Activated CD4-positive, CD25-positive, alpha-beta regulatory T cell treated with anti-CD3 and anti-CD28 coated beads, Interleukin-2, amount 50 U/mL, for 24 hours (primary cell): ENCODE results near the gene DDX52.
"Not testable (repeated sequence)": the region's sequence is repeated elsewhere in the genome, so short reads cannot be mapped to it uniquely, and the experiment has no call there.

ENCODE experiments used
- ATAC-seq, 2 donors: fragments of 150-1000 bp; cut with Tn5 transposase; one replicate each; pipeline ENCODE4 v1.10.0; 2021; ENCODE audit warnings: mild to moderate bottlenecking in 1 of 2, moderate library complexity in 1 of 2

DDX52 gene

GRCh38 chr17:37650419-37651003, 7.3 kb upstream of the DDX52 start:
- no peak for ATAC-seq

DNA sequence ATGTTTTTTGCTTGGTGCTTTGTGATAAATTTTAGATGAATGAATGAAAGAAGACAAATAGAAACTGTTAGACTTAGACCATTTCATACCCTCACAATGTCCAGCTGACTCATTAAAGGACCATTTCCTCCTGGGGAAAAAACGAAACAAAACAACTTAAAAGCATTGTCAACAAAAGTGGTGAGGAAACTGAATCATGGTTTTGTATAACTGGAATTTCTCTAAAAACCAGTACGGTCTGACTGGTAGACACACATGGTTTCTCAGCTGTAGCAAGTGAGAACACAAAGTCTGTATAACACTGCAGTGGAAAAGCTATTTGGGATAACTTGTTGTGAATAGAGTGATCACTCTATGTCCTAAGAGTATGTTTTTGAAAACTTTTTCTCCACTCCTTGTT, 5.3 kb upstream of the DDX52 start:
- ATAC-seq: no peak

DNA sequence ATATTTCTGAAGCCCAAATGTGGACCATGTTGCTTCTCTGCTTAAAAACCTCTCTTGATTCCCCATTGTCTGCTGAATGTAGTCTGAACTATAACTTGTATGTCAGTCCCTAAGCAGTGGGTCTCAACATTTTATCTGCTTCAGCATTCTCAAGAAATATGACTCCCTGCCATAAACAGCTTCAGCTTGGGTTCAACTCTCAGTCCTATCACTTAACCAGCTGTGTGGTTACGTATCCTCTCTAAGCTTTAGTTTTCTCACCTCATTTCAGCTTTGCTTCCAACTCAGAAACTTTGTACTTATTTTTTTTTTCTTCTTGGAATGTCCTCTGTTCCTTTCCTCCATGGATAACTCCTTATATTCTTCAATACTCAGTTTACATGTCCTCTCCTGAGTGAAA, 4.6 kb upstream of the DDX52 start:
- no peak for ATAC-seq

DNA sequence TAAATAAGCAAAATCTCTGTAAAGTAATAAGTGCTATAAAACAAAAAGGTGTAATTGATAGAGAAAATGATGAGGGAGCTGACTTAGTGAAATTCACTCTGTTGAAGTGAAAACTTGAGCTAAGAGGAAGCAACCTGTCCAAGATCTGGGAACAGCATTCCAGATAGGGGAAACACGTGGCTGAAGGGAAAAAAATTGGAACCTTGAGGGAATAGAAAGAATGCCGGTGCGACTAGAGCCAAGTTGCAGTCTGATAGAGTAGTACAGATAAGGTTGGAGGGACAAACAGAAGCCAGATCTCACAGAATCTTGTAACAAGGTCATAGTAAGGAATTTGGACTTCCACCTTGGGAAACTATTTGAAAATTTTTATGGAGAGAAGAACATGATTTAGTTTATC, 623 bp upstream of the DDX52 start:
- ATAC-seq: no peak

GRCh38 chr17:37642681-37643080, 565 bp downstream of the DDX52 start:
- ATAC-seq: peak; percentile 24 to 51

DNA sequence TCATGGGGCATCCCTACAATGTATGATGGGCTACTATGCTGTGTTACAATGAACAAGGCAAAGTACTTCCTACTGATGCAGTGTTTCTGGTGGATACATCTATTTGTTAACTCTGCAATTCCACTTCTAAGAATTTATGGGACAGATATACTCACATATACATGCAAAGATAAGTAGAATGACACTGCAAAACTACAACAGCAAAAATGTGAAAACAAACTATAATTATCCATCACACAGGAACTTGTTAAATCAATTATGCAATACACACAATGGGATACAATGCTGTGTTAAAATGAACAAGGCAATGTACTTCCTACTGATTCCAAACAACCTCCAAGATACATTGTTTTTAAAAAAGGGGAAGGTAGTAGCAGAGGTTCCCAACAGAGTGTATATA, 3.2 kb downstream of the DDX52 start:
- ATAC-seq: no peak

GRCh38 chr17:37637956-37638355, 5.3 kb downstream of the DDX52 start:
- no peak for ATAC-seq

- ATAC-seq: not testable (repeated sequence)
Observed at GRCh38 chr17:37616430-37616829, 26.8 kb downstream of the DDX52 start.

DNA sequence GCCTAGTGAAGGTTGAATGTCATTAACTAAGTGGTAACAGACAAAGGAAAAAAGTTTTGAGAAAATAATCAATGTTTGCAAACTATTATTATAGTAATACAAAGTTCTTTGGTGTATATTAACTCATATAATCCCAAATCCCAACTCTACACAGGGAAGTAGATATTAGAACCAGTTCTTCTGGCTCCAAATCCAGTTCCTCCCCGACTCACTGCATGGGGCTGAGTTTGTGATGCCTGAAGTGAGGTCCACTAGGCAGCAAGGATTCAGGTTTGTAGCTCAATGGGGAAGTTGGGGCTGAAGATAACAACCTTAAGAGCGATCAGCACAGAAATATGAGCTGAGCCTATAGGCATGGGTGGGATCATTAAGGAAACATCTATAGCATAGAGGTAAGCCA, 28.4 kb downstream of the DDX52 start:
- ATAC-seq: no peak

DNA sequence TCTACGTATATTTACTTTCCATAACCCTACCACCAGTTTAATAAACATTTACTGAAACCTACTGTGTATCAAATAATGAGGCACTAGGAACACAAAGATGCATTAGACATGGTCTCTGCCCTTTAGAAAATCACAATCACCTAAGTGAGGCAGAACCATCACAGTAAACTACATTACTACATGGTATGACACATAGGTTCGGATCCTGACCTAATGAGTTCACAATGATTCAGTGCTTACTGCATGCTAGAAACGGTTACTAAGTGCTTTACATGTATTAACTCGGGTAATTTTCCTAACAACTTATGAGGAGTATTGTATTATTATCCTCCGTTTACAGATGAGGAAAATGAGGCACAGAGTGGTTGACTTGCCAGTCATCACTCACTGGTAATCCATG, 28.9 kb downstream of the DDX52 start:
- ATAC-seq: peak in 1 of 2 donors; percentile 28

GRCh38 chr17:37610971-37611370, 32.3 kb downstream of the DDX52 start:
- no peak for ATAC-seq

- ATAC-seq: not testable (repeated sequence)
Observed at GRCh38 chr17:37610041-37610420, 33.2 kb downstream of the DDX52 start.

DNA sequence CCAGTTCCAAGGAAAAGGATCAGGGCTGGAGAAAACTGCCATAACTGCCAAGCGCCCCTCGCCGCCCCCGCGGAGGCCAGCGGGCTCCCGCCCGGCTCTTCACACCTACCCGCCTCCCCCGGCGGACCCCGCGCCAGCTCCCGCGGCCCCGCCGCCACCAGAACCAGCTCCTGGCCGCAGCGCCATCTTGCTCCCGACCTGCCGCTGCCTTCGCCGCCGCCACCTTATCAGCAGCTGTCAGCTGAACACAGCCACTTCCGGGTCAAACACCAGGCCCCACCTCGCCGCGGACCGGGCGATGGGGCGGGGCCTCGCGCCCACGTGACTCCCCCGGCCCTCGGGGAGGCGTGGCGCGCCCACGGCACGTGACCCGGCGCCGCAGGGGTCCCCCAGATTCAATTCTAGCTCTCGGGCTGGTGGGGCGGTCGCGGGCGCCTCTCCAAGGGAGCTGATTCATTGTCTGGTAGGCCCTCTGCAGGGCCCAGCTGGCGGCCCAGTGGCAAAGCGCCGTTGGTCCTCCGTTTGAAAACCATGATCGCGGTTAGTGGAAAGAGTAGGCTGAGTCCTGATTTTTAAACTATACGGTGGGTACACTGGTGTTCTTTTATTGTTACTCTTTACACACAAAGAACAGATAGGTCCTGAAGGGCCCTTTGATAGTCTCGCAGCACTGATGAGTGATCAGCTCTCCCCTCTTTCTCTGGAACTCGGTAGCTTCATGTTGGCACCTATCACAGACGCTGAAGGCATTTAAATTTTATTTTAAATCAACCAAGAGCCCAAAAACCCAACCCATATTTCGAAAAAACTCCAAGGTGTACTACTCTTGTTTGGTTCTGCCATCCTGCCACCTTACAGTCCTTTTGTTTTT, 33.8 kb downstream of the DDX52 start, which contains the start of gene SYNRG:
Gene SYNRG, minus strand, starts transcription at position 249 of the 871 bp plus-strand sequence. Its CDS starts 63 bp downstream, at position 186.
- ATAC-seq: peak; percentile 89 to 91

DNA sequence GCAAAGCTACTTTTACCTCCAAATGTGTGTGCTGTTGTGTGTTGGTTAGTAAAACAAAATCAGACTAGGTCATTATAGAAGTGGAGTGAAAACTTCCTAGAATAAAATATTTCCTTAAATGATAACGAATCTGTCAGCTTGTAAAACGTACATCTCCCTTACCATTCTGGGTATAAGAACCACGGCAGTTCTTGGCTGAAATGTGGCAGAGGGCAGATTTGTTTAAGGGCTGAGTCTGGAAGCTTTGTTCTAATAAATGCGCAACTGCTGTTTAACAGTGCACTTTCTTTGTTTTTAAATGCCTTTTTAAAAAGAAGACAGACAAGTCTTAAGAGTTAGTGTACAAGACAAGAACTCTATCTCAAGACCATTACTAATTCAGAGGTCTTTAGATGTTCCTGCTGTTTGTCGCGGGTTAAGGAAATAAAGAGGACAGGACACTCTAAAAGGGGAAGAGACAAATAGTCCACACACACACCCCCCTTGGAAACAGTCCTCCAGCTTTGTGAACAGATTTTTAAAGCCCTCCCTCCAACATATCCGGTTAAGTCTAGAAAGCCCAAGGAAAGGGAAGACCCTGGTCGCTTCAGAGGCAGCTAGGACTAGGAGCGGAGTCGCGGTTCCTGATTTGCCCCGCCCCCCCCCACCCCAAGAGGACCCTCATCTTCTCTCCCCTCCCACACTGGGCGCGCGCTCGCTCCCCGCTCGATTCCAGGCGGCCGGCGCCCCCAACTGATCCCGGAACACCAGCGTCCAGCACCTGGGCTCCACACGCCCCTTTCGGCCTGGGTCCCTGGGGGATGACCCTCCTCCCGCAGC, 34.7 kb downstream of the DDX52 start:
- peak in 1 of 2 donors; percentile 4 for ATAC-seq

DNA sequence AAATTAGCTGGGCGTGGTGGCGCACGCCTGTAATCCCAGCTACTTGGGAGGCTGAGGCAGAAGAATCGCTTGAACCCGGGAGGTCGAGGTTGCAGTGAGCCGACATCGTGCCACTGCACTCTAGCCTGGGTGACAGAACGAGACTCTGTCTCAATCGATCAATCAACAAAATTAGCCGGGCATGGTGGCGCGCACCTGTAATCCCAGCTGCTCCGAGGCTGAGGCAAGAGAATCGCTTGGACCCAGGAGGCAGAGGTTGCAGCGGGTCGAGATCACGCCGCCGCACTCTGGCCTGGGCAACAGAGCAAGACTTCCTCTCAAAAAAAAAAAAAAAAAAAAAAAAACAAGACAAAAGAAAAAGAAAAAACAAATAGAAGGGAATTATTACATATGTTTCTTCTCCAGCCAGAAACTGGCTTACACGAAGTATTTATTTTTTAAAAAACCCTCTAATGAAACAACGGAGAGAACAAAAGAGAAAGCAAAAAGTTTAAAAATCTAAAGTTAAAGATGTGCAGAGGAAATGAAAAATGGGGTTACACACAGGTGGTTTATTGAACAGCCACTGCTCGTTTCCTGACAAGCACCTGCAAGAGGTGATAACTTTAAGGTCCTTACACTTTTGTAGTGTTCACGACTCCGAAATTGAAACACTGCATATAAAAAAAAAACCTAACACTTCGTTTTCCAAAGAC, 35.5 kb downstream of the DDX52 start:
- ATAC-seq: no peak

GRCh38 chr17:37605813-37606505, 37.3 kb downstream of the DDX52 start:
- no peak for ATAC-seq

GRCh38 chr17:37605081-37605480, 38.2 kb downstream of the DDX52 start:
- ATAC-seq: no peak

GRCh38 chr17:37604556-37604955, 38.7 kb downstream of the DDX52 start:
- ATAC-seq: peak in 1 of 2 donors; percentile 4

DNA sequence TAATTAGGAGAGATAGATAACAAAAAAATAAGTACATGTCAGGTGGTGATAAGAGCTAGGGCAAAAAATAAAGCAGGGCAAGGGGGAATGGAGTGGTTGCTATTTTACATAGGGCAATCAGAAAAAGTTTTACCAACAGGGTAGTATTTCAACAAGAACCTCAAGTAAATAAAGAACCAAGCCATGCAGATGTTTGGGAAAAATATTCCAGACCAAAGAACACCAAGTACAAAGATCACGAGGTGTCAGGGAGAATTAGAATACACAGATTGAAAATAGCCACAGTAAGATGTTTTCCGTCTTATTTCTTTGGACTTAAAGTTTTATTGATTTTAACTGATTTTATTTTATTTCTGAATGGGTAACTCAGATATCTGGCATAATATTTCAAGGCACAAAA, 45.1 kb downstream of the DDX52 start:
- no peak for ATAC-seq

- no peak for ATAC-seq
Observed at GRCh38 chr17:37592291-37592690, 51.0 kb downstream of the DDX52 start.

GRCh38 chr17:37585066-37585465, 58.2 kb downstream of the DDX52 start:
- ATAC-seq: no peak

DNA sequence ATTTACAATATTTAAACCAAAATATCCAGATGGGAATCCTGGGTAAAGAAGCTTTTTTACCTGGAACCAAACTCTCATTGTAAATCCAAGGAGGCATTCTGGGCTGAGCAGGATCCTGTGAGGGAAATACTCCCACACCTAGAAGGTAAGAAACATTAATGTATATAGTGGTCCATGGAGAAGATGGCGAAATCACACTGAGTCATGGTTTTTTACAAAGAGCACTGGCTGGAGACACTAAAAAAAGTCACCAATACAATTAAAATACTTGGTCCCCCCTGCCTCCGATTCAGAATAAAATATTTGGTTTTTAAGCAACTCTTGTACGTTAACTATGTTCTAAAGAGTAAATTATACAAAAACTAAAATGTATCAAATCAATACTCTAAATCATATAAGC, 67.0 kb downstream of the DDX52 start:
- no peak for ATAC-seq
